ENCODE data around the gene ZIC3.
"Not testable (repeated sequence)": the region's sequence is repeated elsewhere in the genome, so short reads cannot be mapped to it uniquely, and the experiment has no call there.

The ZIC3 gene

DNA sequence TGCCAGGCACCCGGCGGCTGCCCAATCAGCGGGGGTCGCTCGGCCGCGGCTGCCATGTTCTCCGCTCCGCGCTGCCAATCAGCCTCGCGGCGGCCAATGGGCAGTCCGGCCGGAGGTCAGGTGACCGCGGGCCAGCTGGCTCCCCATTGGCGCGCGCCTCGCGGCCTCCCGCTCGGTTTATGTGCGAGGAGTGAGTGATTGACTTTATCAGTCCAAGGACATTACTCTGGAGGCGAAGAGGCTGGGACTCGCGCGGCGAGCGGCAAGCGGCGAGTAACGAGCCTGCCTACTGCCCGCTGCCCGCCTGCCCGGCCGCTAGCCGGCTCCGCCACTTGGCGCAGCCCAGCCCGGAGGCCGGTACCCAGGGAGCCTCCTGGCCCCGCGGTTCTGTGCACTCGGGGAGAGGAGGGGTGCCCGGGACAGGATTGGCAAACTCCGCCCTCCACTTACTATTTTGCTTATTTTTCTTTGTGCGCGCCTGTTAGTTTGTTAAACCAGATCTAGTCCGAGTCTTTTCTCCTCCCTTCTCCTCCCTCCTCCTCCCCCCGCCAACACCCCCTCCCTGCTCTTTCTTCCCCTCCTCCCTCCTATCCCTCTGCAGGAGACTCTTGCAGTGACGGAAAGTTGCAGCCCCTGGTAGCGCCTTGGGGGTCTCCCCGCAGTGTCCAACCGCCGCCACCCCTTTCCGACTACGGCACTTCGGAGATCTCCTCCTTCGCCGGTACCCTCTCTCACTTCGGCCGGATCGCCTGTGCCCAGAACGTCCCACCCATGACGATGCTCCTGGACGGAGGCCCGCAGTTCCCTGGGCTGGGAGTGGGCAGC is at the start of gene ZIC3:
TSS of gene ZIC3 (plus strand) at position 207 of the 825 bp plus-strand sequence. CDS start at position 772, 565 bp downstream.
- DNase-seq: peak; percentile 75

DNA sequence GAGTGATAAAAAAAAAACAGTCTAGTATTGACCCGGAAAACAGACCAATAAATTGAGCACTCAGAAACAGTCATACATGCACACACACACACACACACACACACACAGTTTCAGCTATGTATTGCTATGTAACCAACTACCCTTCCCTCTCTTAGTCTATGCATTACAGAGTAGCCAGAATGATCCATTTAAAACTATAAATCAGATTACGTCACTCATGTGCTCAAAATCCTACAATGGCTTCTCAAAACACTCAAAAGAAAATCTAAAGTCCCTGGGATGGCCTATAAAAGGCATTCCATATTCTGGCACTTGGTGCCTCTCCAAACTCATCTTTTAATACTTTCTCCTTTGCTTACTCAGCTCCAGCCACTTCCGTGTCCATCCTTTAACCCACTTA is 46.5 kb upstream of the ZIC3 start:
- DNase-seq: no peak

DNA sequence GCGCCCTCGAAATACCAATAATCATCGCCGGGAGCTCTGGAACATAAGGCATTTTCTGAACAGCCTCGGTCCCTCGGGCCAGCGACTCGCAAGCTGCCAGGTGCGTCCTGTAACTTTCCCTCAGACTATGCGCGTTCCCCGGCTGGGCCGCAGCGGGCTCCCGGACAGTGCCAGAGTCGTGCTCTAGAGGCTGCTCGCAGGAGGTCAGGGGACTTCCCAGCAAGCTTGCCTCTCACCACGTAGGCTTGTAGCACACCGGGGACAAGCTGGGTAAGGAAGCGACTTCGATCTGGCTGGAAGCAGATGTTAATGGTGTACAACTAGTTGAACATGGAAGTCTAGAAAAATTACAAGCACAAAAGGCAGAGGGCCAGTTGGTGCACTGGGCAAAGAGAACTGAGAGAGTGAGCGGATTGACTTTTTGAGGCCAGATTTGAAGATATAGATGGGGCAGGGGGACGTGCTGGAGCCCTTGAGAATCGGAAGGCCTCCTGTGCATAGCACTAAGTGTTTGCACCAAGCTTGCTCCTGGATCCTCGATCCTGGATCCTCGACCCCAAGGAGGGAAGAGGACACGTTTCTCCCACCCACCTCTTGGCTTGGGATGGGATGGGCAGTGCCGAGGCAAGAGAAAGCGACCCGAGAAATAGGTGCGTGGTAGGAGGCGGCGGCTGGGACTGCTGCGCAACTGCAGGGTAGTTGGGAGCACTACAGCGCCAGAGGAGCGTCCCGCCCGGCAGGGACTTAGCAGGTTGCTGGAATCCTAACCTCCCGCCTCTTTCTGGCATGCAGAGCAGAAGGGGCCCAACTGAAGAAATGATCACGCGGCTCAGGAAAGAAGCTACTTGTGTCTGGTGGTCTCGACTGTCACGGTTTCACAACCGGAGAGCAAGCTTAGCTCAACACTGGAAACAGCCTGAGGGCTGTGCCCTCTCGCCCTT is 19.9 kb upstream of the ZIC3 start:
- no peak for DNase-seq

- no peak for DNase-seq
Observed at GRCh38 chrX:137547291-137547690, 18.6 kb upstream of the ZIC3 start.

DNA sequence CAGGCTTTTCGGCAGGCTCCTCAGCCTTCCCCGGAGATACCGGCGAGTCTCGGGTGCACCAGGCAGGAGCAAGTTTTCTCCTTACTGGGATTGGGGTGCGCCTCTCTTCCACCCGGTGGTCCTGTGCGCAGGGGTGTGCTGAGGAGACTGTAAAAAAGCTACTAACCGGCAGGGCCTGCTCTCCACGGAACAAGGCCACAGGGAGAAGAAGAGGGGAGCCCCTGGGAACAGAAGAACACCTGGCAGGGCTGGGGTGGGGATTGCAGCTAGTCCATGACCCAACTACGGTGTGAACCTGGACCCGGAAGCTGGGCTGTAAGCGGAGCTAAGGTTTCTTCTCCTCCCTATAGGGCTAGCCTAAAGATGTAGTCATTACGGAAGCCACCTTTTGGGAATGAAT is 17.7 kb upstream of the ZIC3 start:
- no peak for DNase-seq

DNA sequence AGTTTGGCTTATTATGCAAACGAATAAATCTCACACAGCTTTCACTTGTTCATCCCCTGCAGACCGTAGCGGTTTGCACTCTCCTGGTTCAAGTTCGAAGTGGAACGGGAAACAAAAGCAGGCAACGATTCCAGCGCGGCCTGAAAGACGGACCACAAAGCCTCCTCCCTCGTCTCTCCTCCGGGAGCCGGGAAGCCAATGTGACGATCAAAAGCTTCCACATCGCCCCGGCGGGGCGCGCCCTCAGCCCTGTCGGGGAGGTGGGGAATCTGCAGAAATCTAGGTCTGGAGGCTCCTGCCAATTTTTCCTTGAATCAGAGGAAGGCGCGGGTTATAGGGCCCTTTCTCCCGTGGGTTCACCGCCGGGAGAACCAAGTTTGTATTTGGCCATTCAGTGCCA is 16.9 kb upstream of the ZIC3 start:
- DNase-seq: no peak

DNA sequence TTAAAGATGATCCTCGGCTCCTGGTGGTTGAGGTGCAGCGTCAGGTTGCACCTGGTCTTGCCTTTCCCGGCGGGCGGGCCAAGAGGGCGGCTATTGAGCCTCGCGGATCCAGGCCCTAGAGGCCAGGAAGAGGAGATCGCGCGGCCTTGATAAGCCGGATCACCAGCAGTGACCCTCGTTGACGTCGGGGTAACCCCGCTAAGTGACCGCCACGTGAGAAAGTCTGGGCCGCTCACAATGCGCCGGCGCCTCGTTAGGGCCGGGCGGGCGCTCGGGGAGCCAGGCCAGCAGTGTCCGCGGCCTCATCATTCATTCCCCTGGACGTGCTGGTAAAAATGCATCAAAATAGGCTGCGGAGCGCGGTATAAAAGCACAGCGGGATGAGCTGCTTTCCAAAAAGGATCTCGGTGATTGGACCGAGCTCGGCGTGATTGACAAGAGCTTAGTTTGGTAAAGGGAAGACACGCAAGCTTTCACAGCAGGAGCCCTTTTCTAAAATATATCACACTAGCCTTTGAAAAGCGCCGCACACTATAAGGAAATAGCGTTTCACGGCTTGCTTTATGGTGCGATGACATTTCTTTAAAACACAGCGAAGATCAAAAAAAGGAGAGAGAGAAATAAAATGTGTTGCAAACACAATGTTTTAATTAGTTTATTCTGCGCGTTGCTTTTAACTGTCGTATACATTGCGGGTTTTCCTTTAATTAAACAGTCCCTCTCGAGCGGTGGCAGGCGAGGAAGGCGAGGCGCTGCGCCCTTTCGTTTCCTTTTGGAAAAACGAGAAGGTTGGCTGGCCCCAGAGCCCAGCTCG is 15.9 kb upstream of the ZIC3 start:
- no peak for DNase-seq

GRCh38 chrX:137550665-137551261 is 15.2 kb upstream of the ZIC3 start:
- no peak for DNase-seq

DNA sequence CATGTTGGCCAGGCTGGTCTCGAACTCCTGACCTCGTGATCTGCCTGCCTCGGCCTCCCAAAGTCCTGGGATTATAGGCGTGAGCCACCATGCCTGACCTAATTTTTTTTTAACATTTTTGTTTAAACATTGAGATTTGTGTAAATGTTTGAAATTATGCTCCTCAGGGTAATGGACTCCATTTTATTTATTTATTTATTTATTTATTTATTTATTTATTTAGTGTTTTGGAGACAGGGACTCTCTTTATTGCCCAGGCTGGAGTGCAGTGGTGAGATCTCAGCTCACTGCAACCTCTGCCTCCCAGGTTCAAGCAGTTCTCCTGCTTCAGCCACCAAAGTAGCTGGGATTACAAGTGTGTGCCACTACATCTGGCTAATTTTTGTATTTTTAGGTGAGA is 13.8 kb upstream of the ZIC3 start:
- not testable (repeated sequence) for DNase-seq

DNA sequence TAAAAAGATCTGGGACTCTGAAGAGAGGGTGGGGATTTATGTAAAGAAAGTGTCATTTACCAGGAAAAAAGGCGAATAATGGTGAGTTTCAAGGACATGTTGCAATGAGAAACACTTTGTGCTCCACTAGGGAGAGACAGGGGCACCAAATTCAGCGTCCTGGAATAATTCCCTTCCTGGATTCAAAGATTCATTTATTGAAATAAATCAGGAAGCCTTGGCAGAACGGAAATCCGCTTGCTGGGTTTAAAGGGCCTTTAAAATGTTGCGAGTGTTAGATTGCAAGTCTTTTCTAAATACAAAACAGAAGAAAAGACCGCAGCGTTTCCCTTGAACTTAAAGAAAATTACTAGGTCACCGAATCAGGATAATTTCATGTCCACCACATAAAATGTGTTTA is 3.8 kb upstream of the ZIC3 start:
- DNase-seq: no peak

- no peak for DNase-seq
Observed at GRCh38 chrX:137563681-137564651, 2.0 kb upstream of the ZIC3 start.

- DNase-seq: no peak
Observed at GRCh38 chrX:137565318-137565904, 516 bp upstream of the ZIC3 start.

GRCh38 chrX:137566746-137567679 is 1.1 kb downstream of the ZIC3 start:
- DNase-seq: no peak

- DNase-seq: no peak
Observed at GRCh38 chrX:137567682-137568232, 1.8 kb downstream of the ZIC3 start.

GRCh38 chrX:137568741-137569469 is 3.0 kb downstream of the ZIC3 start:
- no peak for DNase-seq

DNA sequence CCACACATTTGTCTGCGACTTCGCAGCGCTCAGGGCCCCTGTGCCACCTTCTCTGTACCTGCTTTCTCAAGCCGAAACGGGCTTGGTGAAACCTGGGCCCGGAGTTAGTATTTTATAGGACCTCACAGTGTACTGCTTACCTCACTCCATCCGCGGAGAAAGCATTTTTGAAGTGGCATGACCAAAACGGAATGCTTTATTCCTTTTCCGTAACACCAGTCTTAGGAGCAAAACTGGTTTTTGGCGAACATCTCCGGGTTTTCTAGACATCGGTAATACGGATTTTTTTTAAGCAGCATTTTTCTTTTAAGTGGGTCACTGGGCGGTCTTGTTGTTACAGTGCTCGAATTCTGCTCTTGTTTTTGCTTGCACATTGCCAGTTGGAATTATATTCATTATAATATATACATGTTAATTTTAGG is 3.6 kb downstream of the ZIC3 start:
- DNase-seq: no peak

GRCh38 chrX:137573324-137574101 is 7.6 kb downstream of the ZIC3 start:
- no peak for DNase-seq

All from midbrain (tissue), 1 donor.